HG03439 (cell line): ENCODE data around the gene AP4B1.

Experiments used
- ATAC-seq: cut with Tn5 transposase; IDR thresholded peaks from one replicate; pipeline ENCODE4 v1.9.1; 2021; ENCODE audit warnings: mild to moderate bottlenecking, moderate library complexity; ENCODE audit not compliant: unreplicated experiment

AP4B1 gene

GRCh38 chr1:113930499-113931161 is 26.0 kb upstream of the AP4B1 start:
- peak; percentile 21 for ATAC-seq

GRCh38 chr1:113929750-113930498 is 25.3 kb upstream of the AP4B1 start:
- peak; percentile 36 for ATAC-seq

- peak; percentile 72 for ATAC-seq
Observed at GRCh38 chr1:113928941-113929749, 24.5 kb upstream of the AP4B1 start, which contains the start of gene HIPK1. Gene HIPK1 (plus strand): TSS chr1:113929324.

GRCh38 chr1:113928187-113928930 is 23.8 kb upstream of the AP4B1 start:
- no peak for ATAC-seq

GRCh38 chr1:113924473-113924872 is 19.9 kb upstream of the AP4B1 start:
- no peak for ATAC-seq

GRCh38 chr1:113922957-113923356 is 18.4 kb upstream of the AP4B1 start:
- no peak for ATAC-seq

- ATAC-seq, result no peak
Observed at GRCh38 chr1:113918243-113918642, 13.6 kb upstream of the AP4B1 start.

GRCh38 chr1:113917400-113918082 is 12.9 kb upstream of the AP4B1 start:
- no peak for ATAC-seq

GRCh38 chr1:113916974-113917373 is 12.4 kb upstream of the AP4B1 start:
- no peak for ATAC-seq

GRCh38 chr1:113913887-113914664 is 9.5 kb upstream of the AP4B1 start:
- no peak for ATAC-seq

GRCh38 chr1:113913312-113913668 is 8.7 kb upstream of the AP4B1 start:
- no peak for ATAC-seq

- ATAC-seq, result no peak
Observed at GRCh38 chr1:113912594-113913311, 8.2 kb upstream of the AP4B1 start.

- peak; percentile 4 for ATAC-seq
Observed at GRCh38 chr1:113905435-113905861, 849 bp upstream of the AP4B1 start.

GRCh38 chr1:113904293-113904673 is 316 bp downstream of the AP4B1 start:
- ATAC-seq, result peak; percentile 32

GRCh38 chr1:113903501-113904292 is 902 bp downstream of the AP4B1 start:
- no peak for ATAC-seq

- no peak for ATAC-seq
Observed at GRCh38 chr1:113901191-113901590, 3.4 kb downstream of the AP4B1 start.

GRCh38 chr1:113899111-113899510 is 5.5 kb downstream of the AP4B1 start:
- no peak for ATAC-seq

GRCh38 chr1:113898241-113898814 is 6.3 kb downstream of the AP4B1 start:
- no peak for ATAC-seq
